HG03432 (cell line): ENCODE results near the gene CAPN11.

ENCODE experiments used
- ATAC-seq: cut with Tn5 transposase; IDR thresholded peaks from one replicate; pipeline ENCODE4 v1.9.1; 2021; ENCODE audit warnings: mild to moderate bottlenecking, moderate library complexity; ENCODE audit not compliant: unreplicated experiment

CAPN11 gene

DNA sequence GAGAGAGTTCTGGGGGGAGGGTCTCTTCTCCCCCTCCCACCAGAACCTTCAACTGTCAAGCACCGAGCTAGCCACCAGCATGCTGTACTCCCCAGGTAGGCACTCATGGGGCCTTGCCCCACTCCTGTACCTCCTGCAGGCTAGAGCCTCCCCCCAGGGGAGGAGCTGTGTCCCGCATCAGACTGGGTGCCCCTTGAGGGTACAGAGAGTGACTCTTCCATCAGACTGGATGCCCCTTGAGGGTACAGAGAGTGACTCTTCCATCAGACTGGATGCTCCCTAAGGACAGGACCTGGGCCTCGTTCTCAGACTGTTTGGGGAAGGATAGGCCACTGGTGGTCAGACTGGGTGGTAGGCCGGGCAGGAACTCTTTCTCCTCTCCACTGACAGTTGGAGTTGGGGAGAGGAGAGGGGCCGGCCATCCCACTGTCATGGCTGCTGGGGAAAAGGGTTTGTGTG is at the start of gene CAPN11:
Gene CAPN11, plus strand, starts transcription at position 51 of the 459 bp plus-strand sequence. Its CDS starts 29 bp downstream, at position 80.
- ATAC-seq, result no peak

DNA sequence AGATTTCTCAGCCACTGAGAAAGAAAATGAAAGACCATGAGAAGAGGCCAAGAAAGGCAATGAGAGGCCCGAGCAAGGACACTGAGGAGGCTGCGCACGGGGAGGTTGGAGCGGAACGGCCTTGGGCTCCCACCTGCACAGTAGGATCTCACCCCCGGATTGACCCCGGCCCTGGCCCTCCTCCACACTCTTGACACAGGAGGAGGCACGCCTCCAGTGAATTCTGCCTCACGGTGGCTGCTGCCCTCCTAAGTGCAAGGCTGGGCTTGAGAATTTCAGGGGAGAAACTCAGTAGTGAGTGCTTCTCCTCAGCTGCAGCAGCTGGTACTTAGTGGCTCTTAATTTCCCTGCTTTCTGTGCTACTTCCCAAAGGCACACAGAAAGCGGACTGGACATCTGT is 49.4 kb upstream of the CAPN11 start:
- no peak for ATAC-seq

DNA sequence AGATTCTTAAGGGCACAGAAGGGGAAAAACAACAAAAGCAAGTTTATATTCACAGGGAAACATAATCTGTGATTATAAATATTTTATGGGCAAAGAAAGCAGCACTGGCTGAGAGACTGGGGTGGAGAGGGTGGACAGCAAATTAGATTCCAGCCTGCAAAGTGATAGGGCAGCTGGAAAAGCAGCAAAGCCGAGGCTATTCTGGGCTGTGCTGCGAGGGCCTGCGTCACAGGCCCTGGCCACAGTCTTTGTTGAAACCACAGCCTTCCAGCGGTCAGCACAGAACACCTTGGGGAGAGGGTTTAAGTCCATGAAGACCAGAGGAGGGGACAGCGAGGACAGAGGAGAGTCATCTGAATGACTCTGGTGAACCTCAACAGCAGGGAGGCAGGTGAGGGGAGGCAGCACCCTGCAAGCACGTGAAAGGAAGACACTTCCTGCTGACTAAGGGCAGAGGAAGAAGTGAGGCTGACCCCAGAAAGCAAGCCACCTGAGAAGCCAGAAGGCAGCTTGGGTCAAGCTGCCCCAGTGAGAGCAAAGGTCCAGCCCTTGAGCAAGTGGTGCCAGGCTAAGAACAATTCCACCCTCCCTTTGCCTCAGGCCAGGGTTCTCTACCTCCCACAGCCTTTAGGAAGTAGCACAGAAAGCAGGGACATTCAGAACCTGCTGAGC is 48.5 kb upstream of the CAPN11 start:
- no peak for ATAC-seq

DNA sequence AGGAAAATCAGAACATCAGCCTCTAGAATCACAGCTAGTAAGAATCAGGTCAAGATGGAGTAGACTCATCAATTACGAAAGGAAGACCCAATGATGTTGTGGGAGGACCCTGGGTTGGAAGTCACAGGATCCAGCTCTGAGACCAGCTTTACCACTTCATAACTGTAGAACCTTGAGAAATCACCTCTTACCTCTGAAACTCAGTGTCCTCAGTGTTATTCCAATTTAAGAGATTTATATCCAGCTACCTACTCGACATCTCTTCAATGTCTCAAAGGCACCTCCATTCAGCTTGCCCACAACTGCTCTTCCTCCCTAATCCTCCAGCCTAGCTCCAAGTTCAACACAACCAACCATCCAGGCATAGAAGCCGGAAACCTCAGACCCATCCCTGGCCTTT is 47.7 kb upstream of the CAPN11 start:
- ATAC-seq, result no peak

DNA sequence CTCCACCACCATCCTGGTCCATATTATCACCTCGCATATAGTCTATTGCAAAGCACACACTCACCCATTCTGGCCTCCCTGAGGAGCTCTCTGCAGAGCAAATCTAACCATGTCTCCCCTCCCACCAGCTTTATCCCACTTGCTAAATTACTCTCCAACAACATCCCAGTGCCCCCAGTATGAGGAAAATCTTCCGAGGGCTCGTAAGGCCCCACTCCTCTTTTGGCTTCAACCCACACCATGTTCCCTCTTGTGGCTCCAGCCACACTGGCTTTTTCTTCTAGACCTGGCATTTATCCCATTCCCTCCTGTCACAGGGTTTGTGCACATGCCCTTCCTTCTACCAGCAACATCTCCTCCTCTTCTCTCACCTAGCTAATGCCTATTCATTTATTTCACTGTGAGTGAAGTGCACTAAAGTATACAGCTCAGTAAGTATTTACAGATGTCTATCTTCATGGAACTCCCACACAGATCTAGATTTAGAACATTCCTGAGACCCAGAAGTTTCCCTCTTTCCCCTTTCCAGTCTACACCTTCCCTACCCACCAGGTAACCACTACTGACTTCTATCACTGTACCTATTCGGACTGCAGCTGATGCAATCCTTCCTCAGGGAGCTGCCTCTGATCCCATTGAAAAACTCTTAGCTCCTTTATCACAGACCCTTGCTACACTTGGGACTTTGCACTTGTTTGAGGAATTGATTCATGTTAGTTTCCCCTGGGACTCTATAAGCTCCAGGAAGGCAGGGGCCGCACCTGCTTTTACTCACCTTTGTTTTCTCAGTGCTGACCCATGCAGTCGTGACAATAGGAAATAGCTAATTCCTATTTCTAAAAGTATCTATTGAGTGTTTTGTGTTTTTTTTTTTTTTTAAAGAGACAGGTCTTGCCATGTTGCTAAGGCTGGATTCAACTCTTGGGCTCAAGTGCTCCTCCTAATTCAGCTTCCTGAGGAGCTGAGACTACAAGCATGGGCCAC is 46.9 kb upstream of the CAPN11 start:
- ATAC-seq, result no peak

DNA sequence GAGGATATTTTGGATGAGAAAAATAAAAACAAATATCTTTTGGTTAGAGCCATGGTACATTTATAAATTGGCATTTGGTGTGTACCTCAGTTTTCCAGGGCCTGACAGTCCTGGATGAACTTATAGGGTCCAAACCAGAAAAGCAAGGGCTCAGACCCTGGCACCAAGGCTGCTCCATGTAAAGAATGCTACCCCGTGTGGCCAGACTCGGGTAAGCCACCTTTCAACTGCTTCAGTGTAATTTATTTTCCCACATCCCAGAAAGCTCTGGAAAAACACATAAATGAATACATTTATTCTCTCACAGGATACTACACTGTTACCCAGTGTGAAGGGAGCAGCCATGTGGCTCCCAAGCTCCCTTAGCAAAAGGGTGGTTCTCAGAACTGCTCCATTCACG is 45.2 kb upstream of the CAPN11 start:
- no peak for ATAC-seq

DNA sequence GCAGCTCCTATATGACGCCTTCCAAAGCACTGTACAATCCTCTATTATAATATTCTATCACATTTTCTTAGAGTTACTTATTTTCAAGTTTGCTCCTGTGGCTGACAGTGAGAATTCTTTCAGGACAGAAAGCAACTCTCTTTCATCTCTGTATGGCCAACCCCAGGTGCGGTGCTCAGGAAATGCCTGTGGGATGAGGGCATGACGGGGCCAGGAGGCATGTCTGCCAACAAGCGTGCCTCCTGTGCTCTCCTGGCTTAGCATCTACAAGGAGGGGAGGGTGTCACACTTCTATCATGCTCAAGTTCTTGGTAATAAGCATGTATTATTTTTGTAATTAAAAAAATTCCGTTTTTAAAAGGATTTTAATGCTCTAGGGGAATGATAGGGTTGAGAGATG is 42.8 kb upstream of the CAPN11 start:
- no peak for ATAC-seq

DNA sequence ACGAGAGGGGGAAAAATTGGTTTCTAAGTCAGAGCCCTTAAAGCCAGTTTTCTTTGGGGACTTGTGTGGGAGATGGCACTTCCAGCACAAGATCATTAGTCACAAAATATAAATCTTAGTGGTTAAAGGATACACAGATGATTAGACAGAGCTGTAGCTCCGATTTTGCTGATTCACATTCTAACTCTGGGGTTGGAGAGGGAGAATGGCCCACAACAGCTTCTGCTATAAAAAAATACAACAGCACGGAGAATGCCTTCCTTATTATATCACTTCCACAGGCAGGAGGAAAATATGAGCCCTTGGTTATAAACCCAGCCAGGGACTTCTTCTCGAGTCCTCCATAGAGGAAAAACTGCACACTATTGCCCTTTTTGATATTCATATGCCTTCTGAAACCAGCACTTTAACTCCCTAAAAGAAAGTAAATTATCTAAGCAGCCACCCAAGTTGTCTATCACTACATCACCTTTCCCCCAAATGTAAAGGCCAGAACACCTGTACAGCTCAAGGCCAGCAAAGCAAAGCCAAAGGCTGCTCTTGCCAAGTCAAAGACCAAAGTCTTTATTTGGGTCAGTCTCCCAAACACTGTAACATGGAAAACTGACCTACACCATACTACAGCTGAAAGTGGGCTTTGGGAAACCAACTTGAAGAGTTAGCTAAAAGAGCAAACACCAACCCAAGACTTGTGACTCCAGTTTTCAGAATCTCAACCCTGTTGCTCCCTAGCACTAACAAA is 41.8 kb upstream of the CAPN11 start:
- no peak for ATAC-seq

DNA sequence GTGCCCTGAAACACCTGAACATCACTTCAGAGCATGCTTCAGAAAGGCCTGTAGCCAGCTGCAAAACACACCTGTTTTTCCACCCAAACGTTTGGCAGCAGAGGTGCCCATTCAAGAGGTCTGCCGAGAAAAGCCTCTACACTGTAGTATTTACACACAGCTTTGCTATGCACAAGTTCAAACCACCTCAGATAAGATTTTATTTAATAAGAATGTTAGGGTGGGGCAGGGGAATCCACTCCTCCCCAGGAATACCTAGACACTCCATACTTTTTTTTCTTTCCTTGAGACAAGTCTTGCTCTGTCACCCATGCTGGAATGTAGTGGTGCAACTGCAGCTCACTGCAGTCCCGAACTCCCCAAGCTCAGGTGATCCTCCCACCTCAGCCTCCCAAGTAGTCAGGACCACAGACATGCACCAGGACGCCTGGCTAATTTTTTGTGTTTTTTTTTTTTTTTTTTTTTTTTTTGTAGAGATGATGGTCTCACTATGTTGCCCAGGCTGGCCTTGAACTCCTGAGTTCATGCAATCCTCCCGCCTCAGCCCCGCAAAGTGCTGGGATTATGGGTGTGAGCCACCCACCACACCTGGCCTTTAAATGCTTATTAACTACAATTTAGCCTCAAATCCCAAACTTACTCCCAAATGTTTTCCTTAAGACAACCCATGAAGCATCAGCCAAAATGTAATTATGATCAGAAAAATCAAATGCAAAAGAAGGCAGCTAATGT is 41.1 kb upstream of the CAPN11 start:
- no peak for ATAC-seq

DNA sequence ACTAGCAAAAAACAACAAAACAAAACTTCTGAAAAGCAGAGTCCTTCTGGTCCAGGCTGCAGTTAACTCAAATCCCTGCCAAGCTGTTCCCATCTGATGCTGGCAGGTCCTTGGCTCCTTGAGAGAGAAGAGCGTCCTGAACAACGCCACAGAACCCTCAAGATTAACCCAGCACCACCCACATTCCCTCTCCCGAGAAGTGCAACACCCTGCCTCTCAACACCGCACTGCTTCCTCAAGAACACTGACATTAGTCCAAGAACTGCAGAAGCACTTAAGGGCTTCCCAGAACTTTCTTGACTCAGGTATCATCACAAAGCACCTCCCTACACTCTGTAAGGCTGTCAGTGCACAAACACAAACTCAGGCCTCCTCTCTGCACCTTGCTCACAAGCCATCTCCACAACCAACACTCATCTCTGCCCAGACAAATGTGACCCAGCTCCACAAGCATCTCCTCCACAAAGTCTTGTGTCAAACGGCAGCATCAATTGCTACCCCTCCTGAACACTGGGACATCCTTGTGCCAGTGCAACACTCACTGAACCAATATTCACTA is 38.8 kb upstream of the CAPN11 start:
- no peak for ATAC-seq

DNA sequence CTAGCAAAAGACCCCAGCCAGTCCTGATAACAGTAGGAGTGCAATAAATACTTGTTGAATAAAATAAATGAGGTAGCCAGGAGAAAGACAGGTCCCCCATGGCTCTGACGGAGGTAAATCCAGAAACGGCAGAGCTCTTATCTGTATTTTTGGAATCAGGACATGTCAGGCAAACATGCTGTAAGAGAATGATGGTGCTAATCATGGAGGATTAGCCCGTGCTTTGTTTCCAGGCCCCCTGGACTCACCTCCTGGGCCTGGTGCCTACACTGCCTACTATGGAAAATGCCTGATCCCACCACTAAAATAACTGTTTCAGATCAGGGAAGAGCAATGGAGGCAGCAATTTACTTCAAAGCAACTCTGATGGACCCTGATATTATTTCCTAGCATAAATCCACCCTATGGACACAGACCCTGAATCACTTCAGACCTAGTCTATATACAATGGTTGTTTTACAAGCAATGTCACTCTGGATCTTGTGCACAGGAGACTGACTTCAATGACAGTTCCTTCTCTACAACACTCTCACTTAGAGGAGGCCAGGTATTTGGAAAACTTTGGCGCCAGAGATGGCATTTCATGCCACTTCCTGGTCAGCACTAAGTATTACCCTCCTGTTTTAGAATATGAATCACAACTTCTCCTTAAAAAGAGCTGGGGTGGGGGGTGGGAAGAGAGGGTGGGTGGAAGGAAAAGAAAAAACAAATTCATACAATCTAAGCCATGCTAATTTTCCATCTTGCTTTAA is 37.8 kb upstream of the CAPN11 start:
- ATAC-seq, result no peak

DNA sequence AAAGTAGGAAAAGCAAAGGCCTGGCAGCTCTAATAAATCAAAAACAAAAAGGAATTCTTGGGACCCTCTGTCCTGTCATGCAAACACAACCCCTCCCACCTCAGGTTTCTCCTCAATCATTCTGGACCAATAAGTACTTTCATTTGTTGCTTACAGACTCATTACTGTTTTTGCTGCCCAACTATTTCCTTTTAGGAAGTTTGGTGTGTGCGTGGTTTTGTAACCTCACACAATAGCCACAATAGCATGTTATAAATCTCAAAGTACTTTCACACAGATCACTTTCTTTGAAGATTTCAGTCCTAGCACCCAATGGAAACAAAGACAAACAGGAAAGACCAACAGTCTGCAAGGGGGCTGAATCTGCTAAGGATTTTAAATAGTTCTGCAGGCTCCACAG is 35.8 kb upstream of the CAPN11 start:
- ATAC-seq, result no peak

DNA sequence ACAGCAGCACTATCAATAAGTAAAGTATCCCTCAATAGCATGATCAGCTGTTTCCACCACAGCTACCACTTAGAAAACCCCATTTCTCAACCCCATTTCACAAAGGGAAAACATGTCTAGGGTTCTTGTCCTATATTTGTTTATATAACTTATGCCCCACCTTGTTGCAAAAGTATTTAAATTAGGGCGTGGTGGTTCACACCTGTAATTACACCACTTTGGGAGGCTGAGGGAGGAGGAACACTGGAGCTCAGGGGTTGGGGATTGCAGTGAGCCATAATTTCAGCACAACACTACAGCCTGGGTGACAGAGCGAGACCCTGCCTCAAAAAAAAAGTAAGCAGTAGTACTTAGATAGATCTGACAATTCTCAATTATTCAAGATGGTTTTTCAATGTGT is 35.1 kb upstream of the CAPN11 start:
- no peak for ATAC-seq

DNA sequence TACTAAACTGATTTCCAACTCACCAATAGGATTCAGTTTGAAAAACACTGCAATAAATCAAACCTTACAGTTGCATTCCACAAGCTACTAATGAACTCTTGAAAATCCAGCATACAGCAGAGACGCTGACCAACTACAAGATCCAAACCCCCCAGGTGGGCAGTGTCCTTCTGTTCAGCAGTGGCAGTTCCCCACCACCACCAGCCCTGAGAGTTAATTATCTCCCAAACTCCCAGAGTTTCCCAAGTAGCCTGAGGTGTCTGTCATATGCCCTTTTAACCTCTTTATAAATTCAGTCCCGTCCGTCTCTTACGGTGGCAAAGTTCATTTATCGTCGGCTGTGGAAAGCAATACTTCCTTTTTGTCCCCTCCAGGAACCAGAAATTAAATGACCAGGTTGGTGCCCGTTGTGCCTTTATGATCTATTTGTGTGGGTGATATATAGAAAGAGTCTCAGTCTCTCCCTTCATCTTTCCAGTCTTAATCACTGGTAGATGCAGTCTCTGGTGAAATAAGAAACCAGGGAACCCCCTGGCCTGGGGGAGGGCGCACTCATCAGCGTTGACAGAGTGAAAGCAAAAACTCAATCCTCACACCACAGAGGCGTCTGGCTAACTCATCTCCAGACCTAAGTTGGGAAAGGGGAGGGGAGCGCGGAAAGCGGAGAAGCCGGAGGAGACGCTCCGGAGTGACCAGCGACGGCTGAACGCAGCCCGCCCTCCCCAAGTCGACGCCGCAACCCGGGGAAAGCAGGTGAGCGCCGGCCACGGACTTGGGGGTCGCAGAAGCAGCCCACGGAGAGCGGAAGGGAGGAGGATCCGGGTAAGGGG is 32.1 kb upstream of the CAPN11 start:
- peak; percentile 46 for ATAC-seq

DNA sequence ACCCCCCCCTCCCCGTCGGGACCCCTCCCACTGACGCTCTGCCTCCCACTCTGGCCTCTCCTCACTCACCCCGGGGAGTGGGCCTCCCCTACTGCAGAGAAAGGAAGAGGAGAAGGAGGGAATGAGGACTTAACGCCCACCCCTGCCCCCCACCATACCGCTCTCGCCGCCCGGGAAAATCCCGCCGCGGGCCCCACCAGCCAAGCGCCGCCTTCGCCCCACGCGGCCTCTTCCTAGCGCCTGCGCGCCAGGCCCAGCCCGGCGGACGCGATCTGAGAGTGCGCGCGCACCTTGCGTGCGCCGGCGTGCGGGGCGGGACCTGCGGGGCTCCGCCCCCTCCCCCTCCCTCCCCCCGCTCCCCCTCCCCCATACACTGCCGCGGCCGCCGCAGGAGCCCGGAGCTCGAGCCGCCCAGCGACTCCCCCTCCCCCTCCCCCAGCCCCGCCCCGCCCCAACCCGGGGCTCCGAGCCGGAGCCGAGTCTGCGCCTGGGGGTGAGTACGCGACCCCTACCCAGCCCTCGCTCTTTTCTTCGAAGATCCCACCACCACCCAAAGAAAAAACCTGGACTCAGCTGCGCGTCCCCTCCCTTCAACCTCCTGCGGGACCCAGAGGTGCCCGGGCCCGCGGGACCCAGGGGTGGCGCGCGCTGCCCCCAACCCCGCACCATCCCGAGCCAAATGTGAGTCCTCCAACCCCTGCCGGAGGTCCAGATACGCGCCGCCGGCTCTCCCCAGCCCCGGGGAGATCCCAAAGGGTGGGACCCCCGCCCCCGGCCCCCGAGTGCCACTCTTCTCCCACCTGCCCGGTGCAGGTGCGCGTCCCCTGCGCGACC is 31.2 kb upstream of the CAPN11 start, which contains the start of the genes MRPL14 and TMEM63B:
Gene MRPL14, minus strand, starts transcription at position 267 of the 834 bp plus-strand sequence. CDS start 10,841 bp downstream, outside the sequence.
Gene TMEM63B, plus strand, starts transcription at position 369 of the 834 bp plus-strand sequence. CDS start 7,031 bp downstream, outside the sequence.
- ATAC-seq, result peak; percentile 75

DNA sequence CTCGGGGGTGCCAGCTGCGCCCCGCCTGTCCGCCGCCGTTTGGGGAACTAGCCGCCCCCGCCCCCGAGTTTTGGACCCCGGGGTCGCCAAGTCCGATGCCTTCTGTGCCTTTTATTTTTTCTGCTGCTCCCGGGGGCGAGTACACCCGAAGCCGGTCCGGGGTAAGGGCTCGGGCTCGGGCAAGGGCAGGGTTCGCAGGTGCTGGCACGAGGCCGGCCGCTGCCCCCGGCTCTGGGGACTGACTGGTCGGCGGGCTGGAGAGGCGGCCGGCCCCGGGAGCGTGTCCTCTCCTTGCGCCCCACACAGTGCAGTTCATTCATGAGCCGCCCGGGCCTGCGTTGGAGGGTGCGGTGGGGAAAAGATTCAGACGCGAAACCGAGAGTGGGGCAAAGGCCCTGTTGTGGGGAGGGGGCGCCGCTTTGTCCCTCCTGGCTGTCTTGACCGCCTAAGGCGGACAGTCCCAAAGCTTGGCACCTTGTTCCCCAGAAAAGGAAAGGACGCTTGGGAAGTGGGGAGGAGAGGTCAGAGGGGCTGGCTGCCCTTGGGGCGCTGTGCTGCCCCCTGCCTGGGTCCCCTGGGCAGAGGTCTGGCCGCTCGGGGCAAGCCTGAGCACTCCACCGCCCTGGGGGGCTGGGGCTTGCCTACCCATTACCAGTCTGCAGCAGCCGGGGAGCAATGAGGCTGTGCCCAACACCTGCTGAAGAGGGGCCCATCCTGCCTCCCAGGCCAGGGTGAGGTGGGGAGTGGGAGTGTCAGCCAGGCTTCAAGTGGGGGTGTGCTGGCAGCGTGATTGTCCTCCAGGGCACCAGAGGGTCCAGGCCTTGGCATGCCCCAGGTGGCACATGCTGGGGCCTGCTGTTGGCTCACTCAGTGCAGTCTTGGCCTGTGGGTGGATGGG is 30.4 kb upstream of the CAPN11 start:
- ATAC-seq, result peak; percentile 25
